Cardiac muscle cell (in vitro differentiated cells and primary cell): ENCODE measurements around the gene PRIM1. TPM values are rescaled to one million over a fixed set of nuclear protein-coding genes. Genes with fewer than 3 reads are reported as not detected.
"Not testable (repeated sequence)": the region's sequence is repeated elsewhere in the genome, so short reads cannot be mapped to it uniquely, and the experiment has no call there.

Experiments used
- DNase-seq, 2 donors: peaks; one replicate each; pipeline versions ENCODE4 v3.0.0 to v3.0.0-alpha.2; 2010 to 2017; ENCODE audit warnings: low read depth in 1 of 2, low spot score in 1 of 2
- H3K27ac ChIP-seq: fragments of 200-600 bp; sonication (generic); 2 replicates; pipeline ENCODE4 v1.5.1; 2016
- H3K27me3 ChIP-seq: fragments of 200-600 bp; sonication (generic); 2 replicates; pipeline ENCODE4 v1.6.0; 2016; ENCODE audit warnings: control low read depth
- H3K36me3 ChIP-seq: fragments of 200-600 bp; sonication (generic); 2 replicates; pipeline ENCODE4 v1.5.1; 2016; ENCODE audit warnings: control low read depth
- H3K4me1 ChIP-seq: fragments of 200-600 bp; sonication (generic); 2 replicates; pipeline ENCODE4 v1.8.1; 2017; ENCODE audit warnings: low read depth, mild to moderate bottlenecking, mixed run types
- H3K4me3 ChIP-seq: fragments of 200-600 bp; sonication (generic); 2 replicates; pipeline ENCODE4 v1.5.1; 2016; ENCODE audit warnings: mild to moderate bottlenecking
- H3K9me3 ChIP-seq: fragments of 200-600 bp; sonication (generic); 2 replicates; pipeline ENCODE4 v1.5.1; 2017; ENCODE audit warnings: low read depth, mild to moderate bottlenecking, control low read depth
- CTCF ChIP-seq: IDR thresholded peaks from 2 replicates; pipeline ENCODE4 v1.5.1; 2012; ENCODE audit warnings: low read depth, mild to moderate bottlenecking, low read length
- polyA plus RNA-seq: library from polyadenylated mRNA; unstranded; fragments of >200 nt; fragmentation: Nextera tagmentation; extraction: Ambion mirVana; gene quantifications from 2 replicates; pipeline ENCODE4 v1.2.1, GENCODE V29; 2016
- total RNA-seq: library from RNA; depleted of rRNA; stranded (reverse); fragments of >200 nt; gene quantifications from 2 replicates; pipeline ENCODE4 v1.2.3, GENCODE V29; 2016

PRIM1 gene
- total and polyA plus RNA-seq, 2 experiments from 2014 or later = 6.0 to 15.4 TPM

- H3K4me1 ChIP-seq = peaks cover 9% of the 10 kb centered on the region
- no peak overlapping the region for H3K4me3 ChIP-seq
- H3K36me3 ChIP-seq = peaks cover 7% of the 10 kb centered on the region
- no peak for TF ChIP-seq CTCF
- H3K27ac ChIP-seq = no peak overlapping the region
- no peaks in the 10 kb centered on the region for H3K27me3 ChIP-seq
- DNase-seq = no peak
- H3K9me3 ChIP-seq = no peaks in the 10 kb centered on the region
These were observed 23.8 kb downstream of the PRIM1 start for GRCh38 chr12:56728139-56728861.

- peak overlapping the region; percentile 98 for H3K27ac ChIP-seq
- not testable (repeated sequence) for H3K9me3 ChIP-seq
These were observed 25.9 kb downstream of the PRIM1 start for GRCh38 chr12:56726196-56726675.

GRCh38 chr12:56725723-56726102 lies 26.4 kb downstream of the PRIM1 start:
- Histone ChIP-seq H3K4me1 (peaks cover 33% of the 10 kb centered on the region), H3K9me3 (no peaks in the 10 kb centered on the region), H3K36me3 (peaks cover 10% of the 10 kb centered on the region), H3K27me3 (no peaks in the 10 kb centered on the region), H3K27ac (peak overlapping the region; percentile 98), H3K4me3 (peak overlapping the region; percentile 86)
- DNase-seq = no peak
- no peak for TF ChIP-seq CTCF

More at GRCh38 chr12:56726196-56726675, 25.9 kb downstream of the PRIM1 start:
- not testable (repeated sequence) for DNase-seq, H3K4me3 ChIP-seq, H3K27me3 ChIP-seq
- Histone ChIP-seq H3K4me1 (peaks cover 28% of the 10 kb centered on the region), H3K36me3 (peaks cover 12% of the 10 kb centered on the region)

- peak; percentile 99 for DNase-seq
- Histone ChIP-seq H3K4me1 (peaks cover 38% of the 10 kb centered on the region), H3K27ac (peak within 1 kb of the TSS; percentile 98), H3K4me3 (peak within 1 kb of the TSS; percentile 86), H3K27me3 (no peaks in the 10 kb centered on the region), H3K36me3 (peaks cover 10% of the 10 kb centered on the region), H3K9me3 (no peaks in the 10 kb centered on the region)
- no peak for TF ChIP-seq CTCF
These were observed 27.0 kb downstream of the PRIM1 start, which contains the start of gene NACA for GRCh38 chr12:56724972-56725722. Gene NACA, minus strand, starts transcription at chr12:56725299. Its CDS starts 778 bp downstream, at chr12:56724521.

GRCh38 chr12:56724701-56724971 lies 27.5 kb downstream of the PRIM1 start:
- Histone ChIP-seq H3K36me3 (peaks cover 10% of the 10 kb centered on the region), H3K9me3 (no peaks in the 10 kb centered on the region), H3K4me3 (peak overlapping the region; percentile 86), H3K27ac (peak overlapping the region; percentile 98), H3K4me1 (peaks cover 43% of the 10 kb centered on the region), H3K27me3 (no peaks in the 10 kb centered on the region)
- no peak for TF ChIP-seq CTCF
- DNase-seq = peak in 1 of 2 donors; percentile 30
